Measurements from ENCODE around the gene ACAA1. TPM values are rescaled to one million over a fixed set of nuclear protein-coding genes. Genes with fewer than 3 reads are reported as not detected.
A peak's percentile ranks its signal among the peaks of the same experiment; 100 is the strongest.

ACAA1 gene
- polyA plus RNA-seq, 12 donors, result 24.5 to 48.2 (median 29.1) TPM; not detected in 1

DNA sequence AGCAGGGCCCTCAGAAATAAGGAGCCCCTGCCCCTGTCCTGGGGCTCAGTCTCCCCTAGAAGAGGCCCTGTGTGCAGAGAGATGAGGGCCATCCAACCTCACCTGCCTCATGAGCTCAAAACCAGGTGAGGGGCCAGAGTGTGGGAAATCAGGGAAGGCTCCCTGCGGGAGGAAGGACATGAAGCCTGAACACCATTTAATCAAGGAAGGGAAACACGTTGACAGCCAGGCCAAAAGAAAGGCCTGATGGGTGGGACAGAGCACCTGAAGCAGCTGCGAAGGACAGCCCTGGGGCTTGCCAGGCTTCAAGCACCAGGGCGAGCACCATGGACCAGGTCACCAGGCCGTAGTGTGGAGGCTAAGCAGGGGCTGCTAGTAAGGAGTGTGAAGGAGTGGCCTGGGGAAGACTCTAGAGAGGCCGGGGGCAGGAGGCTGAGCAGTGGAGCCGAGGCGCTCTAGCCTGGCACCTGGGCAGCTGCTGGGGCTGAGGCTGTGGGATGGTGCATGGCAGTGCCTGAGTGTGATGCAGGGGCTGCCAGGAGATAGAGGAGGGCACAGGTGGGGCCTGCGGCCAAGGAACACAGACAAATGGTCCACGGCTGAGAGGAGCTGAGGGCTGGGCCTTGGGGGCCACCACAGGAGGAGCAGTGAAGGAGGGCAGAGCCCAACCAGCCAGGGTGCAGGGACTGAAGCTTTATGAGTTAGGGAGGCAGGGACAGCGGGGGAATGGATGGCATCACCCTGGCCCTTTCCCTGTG is 16.1 kb downstream of the ACAA1 start:
- DNase-seq, result no peak

DNA sequence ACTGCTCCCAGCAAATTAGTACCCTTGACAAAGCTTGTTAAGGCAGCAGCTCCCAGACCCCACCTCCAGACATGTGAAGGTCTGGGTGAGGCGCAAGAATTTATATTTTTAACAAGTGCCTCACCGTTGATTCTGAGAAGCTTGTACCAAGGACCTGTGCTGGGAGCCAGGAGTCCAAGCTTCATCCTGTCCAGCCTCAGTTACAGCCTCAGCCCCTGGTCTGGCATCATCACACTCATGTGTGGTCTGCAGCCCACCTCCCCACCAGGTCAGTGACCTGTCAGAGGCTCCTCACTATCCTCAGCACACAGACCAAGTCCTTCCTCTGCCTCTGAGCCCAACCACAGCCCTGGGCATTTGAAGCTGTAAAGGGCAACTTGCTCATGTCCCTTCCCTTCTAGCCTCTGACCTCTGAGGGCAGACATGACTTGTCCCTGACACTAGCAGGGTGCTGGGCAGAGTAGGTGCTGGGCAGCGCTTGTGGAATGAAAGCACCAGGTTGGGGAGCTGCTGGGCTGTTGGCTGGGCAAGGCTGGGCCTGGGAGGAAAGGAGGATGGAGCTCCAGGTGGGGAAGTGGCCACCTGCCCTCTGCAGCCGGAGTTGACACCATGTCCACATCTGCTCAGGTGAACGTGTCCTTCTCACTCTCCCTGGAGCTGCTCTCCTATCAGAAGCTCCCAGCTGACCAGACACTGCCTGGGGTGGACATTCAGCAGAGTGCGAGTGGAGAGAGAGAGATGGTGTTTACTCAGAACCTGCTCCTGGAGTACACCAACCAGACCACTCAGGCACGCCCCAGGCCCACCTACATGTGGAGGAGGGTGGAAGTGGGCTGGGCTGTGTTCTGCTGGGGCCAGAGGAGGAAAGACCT is 16.9 kb downstream of the ACAA1 start:
- no peak for DNase-seq

DNA sequence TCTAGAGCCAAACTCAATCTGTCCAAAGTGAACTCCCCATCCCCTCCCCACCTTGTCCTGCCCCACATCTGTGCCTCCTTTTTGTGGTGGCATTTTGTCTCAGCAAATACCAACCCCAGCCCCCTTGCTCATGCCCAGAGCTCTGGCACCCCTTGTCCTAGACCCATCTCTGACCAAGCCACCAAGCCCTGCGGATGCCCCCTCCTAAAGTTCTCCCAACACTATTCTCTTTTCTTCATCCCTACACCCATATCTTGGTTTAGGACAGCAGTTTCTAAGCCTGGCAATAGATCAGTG is 17.7 kb downstream of the ACAA1 start:
- no peak for DNase-seq

DNA sequence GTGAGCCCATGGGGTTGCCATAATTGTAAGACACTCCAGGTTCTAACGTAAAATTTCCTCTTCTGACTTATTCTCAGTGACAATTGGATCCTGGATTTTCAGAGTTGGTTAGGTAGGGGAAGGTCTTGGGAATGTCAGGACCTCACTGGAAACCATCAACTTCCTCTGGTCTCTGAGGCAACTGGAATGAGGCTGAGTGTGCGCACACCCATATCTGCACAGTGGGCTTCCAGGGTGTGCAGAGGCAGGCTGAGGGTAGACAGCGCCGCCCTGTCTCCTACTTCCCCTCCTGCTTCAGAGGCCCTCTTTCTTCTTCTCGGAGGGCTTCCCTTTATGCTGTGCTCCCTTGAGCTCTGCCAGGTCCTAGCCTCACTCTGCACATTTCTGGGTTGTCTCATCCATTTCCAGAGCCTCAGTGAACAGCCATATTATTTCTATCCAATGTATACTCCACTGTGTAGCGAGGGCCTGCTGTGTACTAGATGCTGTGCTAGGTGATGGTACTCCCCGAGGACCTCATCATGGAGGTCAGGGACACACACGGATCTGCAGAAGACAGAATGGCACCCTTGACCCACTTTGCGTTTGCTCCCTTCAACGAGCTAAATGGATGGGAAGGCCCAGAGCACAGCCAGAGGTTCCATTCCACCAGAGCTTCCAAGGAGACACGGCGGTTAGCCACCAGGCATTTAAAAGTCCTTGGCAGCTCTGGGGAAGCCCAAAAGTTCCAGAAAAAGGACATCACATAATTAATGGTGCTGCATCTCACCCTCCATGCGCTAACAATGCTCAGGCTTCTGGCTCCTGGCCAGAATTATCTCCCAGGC is 18.3 kb downstream of the ACAA1 start:
- no peak for DNase-seq

DNA sequence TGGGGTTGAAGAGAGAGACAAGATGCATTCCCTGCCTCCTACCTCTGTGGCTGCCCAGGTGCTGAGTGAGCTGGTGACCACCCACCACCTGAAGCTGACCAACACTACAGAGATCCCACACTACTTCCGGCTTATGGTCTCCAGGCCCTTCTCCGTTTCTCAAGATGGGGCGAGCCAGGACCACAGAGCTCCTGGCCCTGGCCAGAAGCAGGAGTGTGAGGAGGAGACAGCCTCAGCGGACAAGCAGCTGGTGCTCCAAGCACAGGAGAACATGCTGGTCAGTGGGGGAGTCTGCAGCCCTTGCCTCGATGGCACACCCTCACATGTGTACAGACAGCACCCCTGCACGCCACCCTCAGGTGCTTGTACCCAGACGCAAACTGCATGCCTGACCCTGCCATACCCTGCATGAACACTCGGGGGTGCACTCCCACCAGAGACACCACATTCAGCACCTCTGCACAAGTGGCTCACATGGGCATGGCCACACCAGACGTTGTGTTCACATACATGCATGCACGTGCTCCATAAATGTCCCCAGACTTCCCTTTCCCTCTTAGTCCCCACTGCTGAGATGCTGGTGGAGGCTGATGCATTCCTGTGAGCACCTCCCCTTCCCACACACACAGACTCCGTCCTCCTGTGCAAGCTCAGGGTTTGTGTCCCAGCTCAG is 19.0 kb downstream of the ACAA1 start:
- DNase-seq, result peak; percentile 25

DNA sequence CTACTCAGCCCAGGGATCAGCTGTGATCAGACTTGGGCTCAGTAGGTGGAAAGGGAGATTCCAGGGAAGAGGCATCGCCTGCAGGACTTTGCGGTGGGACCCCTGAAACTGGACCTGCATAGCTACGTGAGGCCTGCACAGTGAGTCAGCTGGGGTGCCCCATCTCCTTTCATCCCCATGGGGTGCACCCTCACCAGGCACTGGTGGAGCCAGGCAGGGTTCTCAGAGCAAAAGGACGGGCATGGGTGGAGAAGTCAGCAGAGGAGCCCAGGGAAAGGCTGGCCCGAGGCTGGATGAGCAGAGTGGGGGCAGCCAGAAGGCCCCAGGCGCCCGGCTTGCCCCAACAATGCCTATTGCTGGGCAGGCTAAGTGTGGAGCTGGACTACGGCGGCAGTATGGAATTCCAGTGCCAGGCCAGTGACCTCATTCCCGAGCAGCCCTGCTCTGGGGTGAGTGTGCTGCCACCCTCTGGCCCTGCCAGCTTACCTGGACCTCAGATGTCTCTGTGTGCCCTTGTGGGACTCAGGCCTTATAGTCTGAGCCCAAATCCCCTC is 19.7 kb downstream of the ACAA1 start:
- no peak for DNase-seq

DNA sequence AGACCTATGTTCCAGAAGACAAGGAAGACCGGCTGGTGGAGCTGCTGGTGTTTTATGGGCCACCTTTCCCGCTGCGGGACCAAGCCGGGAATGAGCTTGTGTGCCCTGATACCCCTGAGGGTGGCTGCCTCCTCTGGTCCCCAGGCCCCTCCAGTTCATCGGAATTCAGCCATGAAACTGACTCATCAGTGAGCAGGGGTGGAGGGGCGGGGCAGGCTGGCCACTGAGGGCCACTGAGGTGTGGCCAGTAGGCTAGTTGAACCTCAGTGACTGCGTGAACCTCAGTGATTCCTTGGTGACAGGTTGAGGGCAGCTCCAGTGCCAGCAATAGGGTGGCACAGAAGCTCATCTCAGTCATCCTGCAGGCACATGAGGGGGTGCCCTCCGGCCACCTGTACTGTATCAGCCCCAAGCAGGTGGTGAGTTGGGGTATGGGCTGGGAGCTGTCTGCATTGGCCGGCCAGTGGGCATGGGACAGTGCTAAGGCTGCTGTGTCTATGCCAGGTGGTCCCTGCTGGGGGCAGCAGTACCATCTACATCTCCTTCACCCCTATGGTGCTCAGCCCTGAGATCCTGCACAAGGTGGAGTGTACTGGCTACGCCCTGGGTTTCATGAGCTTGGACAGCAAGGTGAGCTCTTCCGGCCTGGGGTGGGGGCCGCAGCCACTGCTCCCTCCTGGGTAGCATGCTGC is 20.3 kb downstream of the ACAA1 start:
- DNase-seq, result no peak

DNA sequence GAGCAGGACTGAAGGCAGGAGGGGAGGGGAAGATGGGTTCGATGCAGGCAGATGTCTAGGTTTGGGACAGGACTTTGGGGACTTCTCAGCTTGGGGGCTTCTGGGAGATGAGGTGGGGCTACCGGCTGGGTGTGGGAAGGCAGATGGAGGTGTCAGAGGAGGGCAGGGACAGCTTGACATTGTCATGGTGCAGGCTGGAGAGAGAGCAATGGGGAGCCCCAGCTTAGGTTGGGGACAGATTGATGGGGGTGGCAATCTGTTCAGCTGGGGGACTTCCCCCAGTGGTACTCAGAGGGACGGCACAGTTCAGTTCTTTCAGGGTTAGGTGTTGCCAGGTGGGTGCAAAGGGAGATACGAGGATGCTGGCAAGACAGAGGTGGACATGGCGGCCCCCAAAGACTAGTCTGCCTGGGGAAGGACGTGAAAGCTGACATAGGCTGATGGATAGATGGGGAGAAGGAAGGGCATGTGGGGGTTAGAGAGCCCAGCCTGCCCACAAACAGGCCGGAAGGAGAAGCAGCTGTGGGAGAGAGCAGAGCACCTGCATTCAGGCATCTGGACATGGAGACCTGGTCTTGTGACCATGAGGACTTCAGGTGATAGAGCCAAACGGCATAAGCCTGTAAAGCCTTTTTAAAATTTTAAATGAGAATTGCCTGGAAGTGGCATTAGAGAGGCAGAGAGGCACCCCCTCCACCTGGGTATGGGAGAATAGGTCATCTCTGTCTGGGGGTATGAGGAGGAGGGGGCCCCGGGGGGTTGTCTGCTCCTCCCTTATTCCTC is 21.1 kb downstream of the ACAA1 start:
- no peak for DNase-seq

DNA sequence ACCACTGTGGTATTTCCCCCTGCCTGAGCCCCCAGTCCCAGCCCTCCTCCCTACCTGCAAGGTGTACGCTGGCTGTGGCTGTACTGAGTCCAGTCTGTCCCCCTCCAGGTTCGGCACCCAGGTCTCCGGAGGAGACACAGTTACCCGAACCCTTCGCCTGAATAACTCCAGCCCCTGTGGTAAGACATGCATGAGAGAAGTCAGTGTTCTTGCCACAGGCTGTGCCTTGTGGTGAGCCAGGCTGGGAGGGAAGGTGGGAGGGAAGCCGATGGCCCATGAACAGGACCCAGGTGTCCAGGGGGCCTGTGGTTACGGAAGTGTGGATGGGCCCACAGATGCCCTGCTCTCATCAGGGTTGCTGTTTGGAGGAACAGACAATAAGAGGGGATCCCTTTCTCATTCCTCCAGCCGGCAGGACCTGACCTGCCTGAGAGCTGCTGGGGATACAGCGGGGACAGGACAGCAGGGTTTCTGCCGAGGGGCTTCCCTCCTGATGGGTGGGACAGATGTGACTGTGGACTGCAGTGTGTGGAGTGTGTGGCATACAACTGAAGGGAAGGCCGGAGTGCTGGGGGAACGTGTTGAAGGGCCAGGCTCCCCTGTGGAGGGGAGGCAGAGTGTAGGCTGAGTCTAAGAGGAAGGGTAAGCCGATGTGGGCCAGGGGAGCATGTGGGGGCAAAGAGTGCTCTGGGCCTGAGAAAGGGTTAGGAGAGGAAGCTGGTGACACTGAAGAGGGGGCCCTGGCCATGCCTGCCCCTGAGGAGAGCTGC is 21.9 kb downstream of the ACAA1 start:
- no peak for DNase-seq

DNA sequence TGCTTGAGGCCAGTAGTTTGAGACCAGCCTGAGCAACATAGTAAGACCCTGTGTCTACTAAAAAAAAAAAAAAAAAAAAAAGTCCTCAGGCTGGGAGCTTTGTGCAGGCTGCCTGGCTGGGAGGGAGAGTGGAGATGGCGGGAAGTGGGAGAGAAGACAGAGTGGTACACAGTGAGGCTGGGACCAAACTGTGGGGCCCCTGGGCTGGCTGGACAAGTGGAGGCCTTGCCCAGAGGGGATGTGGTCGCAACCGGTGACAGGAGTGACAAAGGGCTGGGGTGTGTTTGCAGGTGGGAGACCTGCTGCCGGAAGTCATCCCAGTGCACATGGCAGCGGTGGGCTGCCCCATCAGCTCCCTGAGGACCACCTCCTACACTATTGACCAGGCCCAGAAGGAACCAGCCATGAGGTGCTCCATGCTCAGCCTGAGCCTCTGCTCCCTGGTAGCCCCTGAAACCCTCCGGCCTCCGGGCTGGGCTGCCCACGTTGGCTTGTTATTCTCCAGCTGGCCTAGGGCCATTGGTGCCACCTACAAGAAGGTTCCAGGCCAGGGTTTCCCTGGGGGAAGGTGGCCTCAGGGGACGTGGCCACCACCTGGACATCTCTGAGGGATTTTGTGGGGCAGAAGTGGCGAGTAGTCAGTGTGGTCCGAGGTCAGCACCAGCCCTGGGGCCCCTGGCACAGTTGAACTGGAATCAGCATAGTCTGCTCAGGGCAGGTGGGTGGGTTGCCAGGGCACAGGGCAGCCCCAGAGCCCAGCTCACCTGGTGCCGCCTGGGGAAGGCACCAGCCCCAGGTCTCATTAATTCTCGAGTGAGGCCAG is 22.7 kb downstream of the ACAA1 start:
- DNase-seq, result no peak

DNA sequence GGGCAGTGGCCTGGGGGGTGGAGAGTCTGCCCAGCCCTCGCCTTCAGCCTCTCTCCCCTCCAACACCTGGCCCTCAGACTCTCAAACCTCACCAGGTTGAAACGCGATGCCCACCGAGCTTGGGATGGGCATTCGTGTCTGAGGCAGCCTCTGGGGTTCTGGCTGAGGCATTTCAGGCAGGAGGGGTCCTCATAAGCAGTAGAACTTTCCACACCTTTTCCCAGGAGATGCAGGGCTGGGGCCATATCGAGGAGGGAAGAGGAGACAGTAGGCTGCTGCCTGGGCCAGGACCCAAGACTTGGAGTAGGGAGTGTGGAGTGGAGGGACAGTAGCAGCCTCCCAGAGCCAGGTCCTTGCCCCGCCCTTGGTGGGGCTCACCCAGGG is 24.6 kb downstream of the ACAA1 start:
- DNase-seq, result no peak

DNA sequence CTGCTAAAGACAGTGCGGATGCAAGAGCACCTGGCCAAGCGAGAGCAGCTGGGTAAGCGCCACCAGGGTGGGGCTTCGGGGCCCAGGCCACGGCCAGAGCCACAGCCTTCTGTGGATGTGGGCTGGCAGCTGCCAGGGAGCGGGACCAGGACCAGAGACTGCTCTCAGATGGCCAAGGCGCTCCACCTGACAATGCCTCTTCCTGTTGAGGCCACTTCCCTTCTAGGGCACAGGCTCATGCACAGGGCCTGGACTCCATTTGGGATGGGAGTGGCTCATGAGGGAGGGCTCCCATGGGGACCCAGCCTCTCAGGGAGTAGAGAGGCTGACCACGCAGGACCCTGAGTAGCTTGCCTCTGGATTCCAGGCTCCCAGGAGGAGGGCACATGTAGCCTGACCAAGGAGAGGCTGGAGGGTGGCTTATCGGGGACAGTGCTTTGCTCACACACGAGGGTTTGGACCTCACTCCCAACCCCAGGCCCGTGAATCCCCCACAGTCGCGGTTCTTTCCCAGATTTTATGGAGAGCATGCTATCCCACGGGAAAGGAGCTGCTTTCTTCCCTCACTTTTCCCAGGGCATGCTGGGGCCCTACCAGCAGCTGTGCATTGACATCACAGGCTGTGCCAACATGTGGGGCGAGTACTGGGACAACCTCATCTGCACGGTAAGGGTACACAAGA is 25.1 kb downstream of the ACAA1 start:
- DNase-seq, result no peak

DNA sequence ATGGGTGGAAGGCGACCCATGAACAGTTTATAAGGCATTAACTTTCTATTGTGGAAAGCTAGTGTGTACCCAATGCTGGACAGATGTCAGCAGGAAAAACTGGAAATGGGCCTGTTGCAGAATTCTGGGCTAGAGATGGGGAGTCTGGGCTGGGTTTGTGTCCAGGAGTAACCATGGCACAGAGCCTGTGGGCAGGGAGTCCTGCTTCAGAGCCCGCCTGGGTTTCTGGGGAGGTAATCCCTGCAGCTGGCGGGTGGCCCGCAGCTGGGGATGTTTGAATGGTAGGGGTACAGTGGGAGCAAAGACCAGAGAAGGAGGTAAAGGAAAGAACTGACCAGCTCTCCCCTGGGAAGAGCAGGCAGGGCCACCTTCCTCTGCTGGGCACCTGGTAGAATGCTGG is 25.7 kb downstream of the ACAA1 start:
- DNase-seq, result no peak

DNA sequence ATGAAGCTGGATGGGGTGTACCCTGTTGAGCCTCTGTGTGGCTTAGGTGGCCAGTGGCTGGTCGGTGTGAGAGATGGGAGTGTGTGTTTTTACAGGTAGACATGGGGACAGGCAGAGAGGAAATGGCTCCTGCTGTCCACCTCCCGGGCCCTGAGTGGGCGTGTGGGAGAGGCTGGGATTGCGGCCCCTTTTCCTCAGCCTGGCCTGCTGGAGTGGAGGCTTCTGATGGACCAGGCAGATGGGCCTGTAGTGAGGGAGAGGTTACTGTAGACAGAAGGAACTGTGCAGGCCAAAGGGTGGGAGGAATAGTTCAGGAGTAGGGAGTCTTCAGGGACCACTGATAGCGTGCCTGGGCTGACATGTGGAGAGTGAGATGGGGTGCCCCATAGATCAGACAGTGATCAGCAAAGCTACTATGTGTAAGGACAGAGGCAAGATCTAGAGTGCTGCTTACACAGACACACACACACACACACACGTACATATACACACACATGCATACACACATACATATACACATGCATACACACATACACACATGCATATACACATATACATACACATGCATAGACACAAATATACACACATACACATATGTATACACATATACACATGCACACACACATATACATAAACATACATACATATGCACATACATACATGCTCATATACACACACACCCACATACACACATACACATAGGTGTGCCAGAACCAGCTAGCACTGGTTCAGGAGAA is 26.4 kb downstream of the ACAA1 start:
- DNase-seq, result no peak

DNA sequence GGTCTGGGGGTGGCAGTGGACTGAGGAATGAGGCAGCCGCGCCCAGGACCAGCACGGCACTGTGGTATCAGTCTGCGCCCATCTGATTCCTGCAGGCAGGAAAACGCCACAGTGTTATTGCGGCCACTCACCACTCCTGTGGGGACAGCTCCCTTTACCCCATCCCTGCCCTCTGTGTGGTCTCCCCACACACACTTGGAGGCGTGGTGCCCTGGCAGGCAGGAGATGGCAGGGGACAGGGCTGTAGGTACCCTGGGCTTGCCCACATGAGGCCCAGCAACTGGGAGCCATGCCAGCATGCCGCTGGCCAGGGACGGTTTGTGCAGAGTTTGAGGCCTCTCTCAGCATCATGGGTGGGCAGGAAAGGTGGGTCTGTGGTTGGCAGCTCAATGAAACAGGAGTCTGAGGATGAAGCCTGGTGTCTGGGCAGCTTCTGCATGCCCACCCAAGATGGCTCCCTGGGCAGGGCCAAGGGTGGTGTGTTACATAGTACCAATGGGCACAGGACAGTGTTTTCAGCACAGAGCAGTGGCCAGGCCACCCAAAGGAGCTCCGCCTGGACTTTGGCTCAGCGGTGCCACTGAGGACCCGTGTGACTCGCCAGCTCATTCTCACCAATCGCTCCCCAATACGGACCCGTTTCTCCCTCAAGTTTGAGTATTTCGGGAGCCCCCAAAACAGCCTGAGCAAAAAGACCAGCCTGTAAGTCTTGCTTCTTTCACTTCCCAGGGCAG is 27.2 kb downstream of the ACAA1 start:
- DNase-seq, result no peak
